ENCODE data around the gene SAAL1. TPM values are rescaled to one million over a fixed set of nuclear protein-coding genes. Genes with fewer than 3 reads are reported as not detected.

SAAL1 gene
- polyA plus RNA-seq, 1 donor from 2014 or later, result 66.2 TPM

GRCh38 chr11:18145837-18146236, 40.0 kb upstream of the SAAL1 start:
- Histone ChIP-seq H3K9ac (ENCODE audit: low read length) (no peak overlapping the region), H3K27me3 (ENCODE audit: insufficient read depth, low read depth, low read length) (no peaks in the 10 kb centered on the region), H3K79me2 (replicated peaks; ENCODE audit: insufficient read depth, low read length) (no peaks in the 10 kb centered on the region), H3K4me3 (ENCODE audit: low read length) (no peak overlapping the region), H4K20me1 (ENCODE audit: insufficient read depth) (no peaks in the 10 kb centered on the region), H3K4me2 (ENCODE audit: low read length) (no peak overlapping the region), H3F3A (ENCODE audit: insufficient read depth, low read length, poor library complexity, severe bottlenecking) (no peaks in the 10 kb centered on the region), H3K27ac (ENCODE audit: low read length) (no peak overlapping the region), H3K9me2 (ENCODE audit: insufficient read depth, low read length) (no peaks in the 10 kb centered on the region), H2AFZ (ENCODE audit: low read depth, low read length) (no peak overlapping the region), H3K9me3 (ENCODE audit: low read length) (no peaks in the 10 kb centered on the region), H3K36me3 (ENCODE audit: insufficient read depth, low read length) (no peaks in the 10 kb centered on the region)
- TF ChIP-seq SMC3 (conservative IDR thresholded peaks at IDR 0.05; ENCODE audit: poor library complexity), result no peak
- TF ChIP-seq EP300 (conservative IDR thresholded peaks at IDR 0.05; ENCODE audit: poor library complexity, severe bottlenecking), result no peak
- no peak for TF ChIP-seq REST (IDR thresholded peaks at IDR 0.05; ENCODE audit: borderline replicate concordance)
- no peak for TF ChIP-seq EZH2 (IDR thresholded peaks at IDR 0.05; ENCODE audit: borderline replicate concordance, insufficient read depth, low read length, poor library complexity, severe bottlenecking)
- no peak for TF ChIP-seq POLR2AphosphoS5 (IDR thresholded peaks at IDR 0.05)
- TF ChIP-seq RAD21 (conservative IDR thresholded peaks at IDR 0.05), result no peak
- no peak for TF ChIP-seq CTCF (IDR thresholded peaks at IDR 0.05; ENCODE audit: poor library complexity, severe bottlenecking)
- no peak for TF ChIP-seq MXI1 (conservative IDR thresholded peaks at IDR 0.05; ENCODE audit: poor library complexity, severe bottlenecking)
- TF ChIP-seq TAF1 (IDR thresholded peaks at IDR 0.05; ENCODE audit: low read depth), result no peak

- Histone ChIP-seq H3K27me3 (ENCODE audit: insufficient read depth, low read depth, low read length) (no peaks in the 10 kb centered on the region), H3F3A (ENCODE audit: insufficient read depth, low read length, poor library complexity, severe bottlenecking) (no peaks in the 10 kb centered on the region), H3K4me2 (ENCODE audit: low read length) (no peak overlapping the region), H3K4me3 (ENCODE audit: low read length) (no peak overlapping the region), H3K27ac (ENCODE audit: low read length) (no peak overlapping the region), H3K9ac (ENCODE audit: low read length) (no peak overlapping the region), H3K36me3 (ENCODE audit: insufficient read depth, low read length) (no peaks in the 10 kb centered on the region), H2AFZ (ENCODE audit: low read depth, low read length) (no peak overlapping the region), H3K79me2 (replicated peaks; ENCODE audit: insufficient read depth, low read length) (no peaks in the 10 kb centered on the region), H3K9me2 (ENCODE audit: insufficient read depth, low read length) (no peaks in the 10 kb centered on the region), H3K9me3 (ENCODE audit: low read length) (no peaks in the 10 kb centered on the region), H4K20me1 (ENCODE audit: insufficient read depth) (no peaks in the 10 kb centered on the region)
- TF ChIP-seq REST (IDR thresholded peaks at IDR 0.05; ENCODE audit: borderline replicate concordance), result no peak
- TF ChIP-seq CTCF (IDR thresholded peaks at IDR 0.05; ENCODE audit: poor library complexity, severe bottlenecking), result peak; percentile 22
- TF ChIP-seq POLR2AphosphoS5 (IDR thresholded peaks at IDR 0.05), result no peak
- no peak for TF ChIP-seq TAF1 (IDR thresholded peaks at IDR 0.05; ENCODE audit: low read depth)
Measured at GRCh38 chr11:18145025-18145424, 39.1 kb upstream of the SAAL1 start.
